ENCODE results near the gene RASGRP1. TPM values are rescaled to one million over a fixed set of nuclear protein-coding genes. Genes with fewer than 3 reads are reported as not detected.

The RASGRP1 gene
- total and polyA plus RNA-seq, 10 of the 15 experiments (the other 5 are each of a cell fraction or from before 2014, with no cell fraction given), result 5.6 to 234 (median 20.9) TPM

GRCh38 chr15:38440353-38441129, 124.1 kb downstream of the RASGRP1 start (continued):
- TF ChIP-seq ZNF687 (IDR thresholded peaks at IDR 0.05), result no peak
- no peak for TF ChIP-seq E2F4 (IDR thresholded peaks at IDR 0.05; ENCODE audit: low read depth, low read length)
- no peak for TF ChIP-seq ZBTB4 (CRISPR knock-in tag; IDR thresholded peaks at IDR 0.05)
- no peak for TF ChIP-seq TARDBP (IDR thresholded peaks at IDR 0.05; ENCODE audit: borderline replicate concordance)
- no peak for TF ChIP-seq KLF5 (IDR thresholded peaks at IDR 0.05; ENCODE audit: partially characterized antibody)
- TF ChIP-seq EED (IDR thresholded peaks at IDR 0.05; ENCODE audit: low read depth), result peak; percentile 23; the same call in 1 of the 2 replicates
- TF ChIP-seq CEBPB (IDR thresholded peaks at IDR 0.05; ENCODE audit: borderline replicate concordance in 1 of 2, low read depth in 2 of 2, low read length in 2 of 2), result no peak
- peak; percentile 86 to 92 for TF ChIP-seq BHLHE40 (IDR thresholded peaks at IDR 0.05; ENCODE audit: borderline replicate concordance in 1 of 2, low read depth in 2 of 2, low read length in 1 of 2)
- TF ChIP-seq IKZF1 (conservative IDR thresholded peaks at IDR 0.05), result peak; percentile 69; the same call in 1 of the 2 replicates
- TF ChIP-seq ELK1 (IDR thresholded peaks at IDR 0.05; ENCODE audit: low read depth, low read length), result no peak
- TF ChIP-seq BCL11A (IDR thresholded peaks at IDR 0.05; ENCODE audit: low read depth, low read length), result no peak
- no peak for TF ChIP-seq TBL1XR1 (IDR thresholded peaks at IDR 0.05; ENCODE audit: low read depth, low read length)
- no peak for TF ChIP-seq BCL3 (IDR thresholded peaks at IDR 0.05; ENCODE audit: borderline replicate concordance, insufficient read depth, low read depth, low read length, poor library complexity, severe bottlenecking)
- no peak for TF ChIP-seq GABPA (IDR thresholded peaks at IDR 0.05; ENCODE audit: low read depth)
- TF ChIP-seq MEF2B (IDR thresholded peaks at IDR 0.05; ENCODE audit: partially characterized antibody, poor library complexity, severe bottlenecking), result no peak
- no peak for TF ChIP-seq GATAD2B (conservative IDR thresholded peaks at IDR 0.05; ENCODE audit: low read depth)

Measured in GM12878 (cell line).